ENCODE results near the gene TTYH1.

Gene TTYH1

GRCh38 chr19:54429176-54429495 lies 13.9 kb downstream of the TTYH1 start:
- peak overlapping the region; percentile 46 to 69 (median 55) for H3K4me3 Mint-ChIP-seq
- no peak for TF ChIP-seq CTCF (IDR thresholded peaks at IDR 0.05; ENCODE audit: unreplicated experiment in 3 of 3)

GRCh38 chr19:54429545-54430227 lies 14.4 kb downstream of the TTYH1 start:
- Mint-ChIP-seq H3K4me3 (peak overlapping the region; percentile 46 to 69 (median 55)), H3K9me3 (no peaks in the 10 kb centered on the region), H3K27me3 (ENCODE audit: low read depth) (peaks cover 21% of the 10 kb centered on the region), H3K27ac (peak overlapping the region; percentile 26 to 71 (median 63)), H3K4me1 (peaks cover 8% of the 10 kb centered on the region), H3K36me3 (ENCODE audit: low read depth) (no peaks in the 10 kb centered on the region)
- no peak for TF ChIP-seq CTCF (IDR thresholded peaks at IDR 0.05; ENCODE audit: unreplicated experiment in 3 of 3)

More at GRCh38 chr19:54429176-54429495, 13.9 kb downstream of the TTYH1 start:
- Mint-ChIP-seq H3K27ac (peak overlapping the region; percentile 26 to 71 (median 63)), H3K27me3 (ENCODE audit: low read depth) (peaks cover 21% of the 10 kb centered on the region), H3K4me1 (peaks cover 8% of the 10 kb centered on the region), H3K9me3 (no peaks in the 10 kb centered on the region), H3K36me3 (ENCODE audit: low read depth) (no peaks in the 10 kb centered on the region)

- Mint-ChIP-seq H3K27ac (peak overlapping the region; percentile 57 to 86 (median 70)), H3K36me3 (ENCODE audit: low read depth) (no peaks in the 10 kb centered on the region), H3K4me3 (peak overlapping the region; percentile 80 to 86 (median 82)), H3K27me3 (ENCODE audit: low read depth) (peaks cover 18% of the 10 kb centered on the region), H3K9me3 (no peaks in the 10 kb centered on the region), H3K4me1 (peaks cover 8% of the 10 kb centered on the region)
- TF ChIP-seq CTCF (IDR thresholded peaks at IDR 0.05; ENCODE audit: unreplicated experiment in 3 of 3) = peak; percentile 30 to 57 (median 34)
Observed at GRCh38 chr19:54430306-54431254, 15.3 kb downstream of the TTYH1 start.

DNA sequence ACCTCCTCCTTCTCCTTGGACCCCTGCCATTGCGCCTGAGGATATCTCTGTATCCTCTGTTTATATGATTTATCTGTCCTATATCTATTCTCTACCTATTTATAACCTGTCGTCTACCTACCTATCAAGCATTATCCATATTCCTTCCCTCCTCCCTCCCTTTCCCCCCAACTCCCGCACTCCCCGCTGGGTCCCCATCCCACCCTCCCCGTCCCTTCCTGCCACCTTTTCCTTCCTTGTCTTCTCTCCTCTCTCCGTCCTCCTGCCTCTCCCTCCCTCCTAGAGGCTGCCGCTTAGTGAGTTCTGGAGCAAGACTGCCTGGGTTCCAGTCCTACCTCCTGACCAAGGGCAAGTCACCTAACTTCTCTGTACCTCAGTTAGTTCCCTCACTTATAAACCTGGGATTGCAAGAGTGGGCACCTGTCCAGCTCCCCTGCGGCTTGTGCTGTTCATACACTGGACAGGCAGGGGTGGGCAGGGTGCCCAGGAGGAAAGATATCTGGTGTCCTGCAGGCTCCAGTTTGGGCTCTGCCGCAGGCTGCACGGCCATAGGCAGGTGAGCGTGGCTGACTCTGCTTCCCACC lies 16.1 kb downstream of the TTYH1 start:
- no peaks in the 10 kb centered on the region for H3K36me3 Mint-ChIP-seq (ENCODE audit: low read depth)
- no peak for TF ChIP-seq CTCF (IDR thresholded peaks at IDR 0.05; ENCODE audit: unreplicated experiment in 3 of 3)
- H3K9me3 Mint-ChIP-seq = no peaks in the 10 kb centered on the region
- peak overlapping the region; percentile 57 to 86 (median 70) for H3K27ac Mint-ChIP-seq
- H3K27me3 Mint-ChIP-seq (ENCODE audit: low read depth) = peaks cover 11% of the 10 kb centered on the region
- H3K4me1 Mint-ChIP-seq = peaks cover 11% of the 10 kb centered on the region
- peak overlapping the region; percentile 80 to 86 (median 82) for H3K4me3 Mint-ChIP-seq

GRCh38 chr19:54432144-54432738 lies 17.0 kb downstream of the TTYH1 start:
- peaks cover 19% of the 10 kb centered on the region for H3K4me1 Mint-ChIP-seq
- no peak for TF ChIP-seq CTCF (IDR thresholded peaks at IDR 0.05; ENCODE audit: unreplicated experiment in 3 of 3)
- peaks cover 11% of the 10 kb centered on the region for H3K27me3 Mint-ChIP-seq (ENCODE audit: low read depth)
- H3K36me3 Mint-ChIP-seq (ENCODE audit: low read depth) = peaks cover 4% of the 10 kb centered on the region
- peak overlapping the region in 2 of 3 experiments; percentile 28 to 49 for H3K27ac Mint-ChIP-seq
- H3K4me3 Mint-ChIP-seq = peak overlapping the region in 2 of 3 experiments; percentile 50 to 64
- H3K9me3 Mint-ChIP-seq = no peaks in the 10 kb centered on the region

Data from nephron (organoid).